Mucosa of rectum (tissue), 2 donors: ENCODE measurements around the gene PLEKHD1.
A peak's percentile ranks its signal among the peaks of the same experiment; 100 is the strongest.

ENCODE experiments used
- H3K27ac ChIP-seq, 2 donors: one replicate each; pipeline ENCODE4 v1.7.0; 2013; ENCODE audit warnings: inconsistent platforms in 2 of 2, low read depth in 2 of 2, low read length in 2 of 2
- H3K27me3 ChIP-seq, 2 donors: one replicate each; pipeline ENCODE4 v1.7.0; 2013; ENCODE audit warnings: low read length in 2 of 2; ENCODE audit not compliant: control insufficient read depth in 2 of 2, insufficient read depth in 2 of 2
- H3K36me3 ChIP-seq, 2 donors: one replicate each; pipeline ENCODE4 v1.7.0; 2013; ENCODE audit warnings: low read length in 2 of 2; ENCODE audit not compliant: control insufficient read depth in 2 of 2, insufficient read depth in 2 of 2
- H3K4me1 ChIP-seq, 2 donors: one replicate each; pipeline ENCODE4 v1.7.0; 2013; ENCODE audit warnings: low read length in 2 of 2, mild to moderate bottlenecking in 1 of 2; ENCODE audit not compliant: control insufficient read depth in 2 of 2, insufficient read depth in 2 of 2
- H3K4me3 ChIP-seq, 2 donors: one replicate each; pipeline ENCODE4 v1.7.0; 2013; ENCODE audit warnings: low read length in 2 of 2
- H3K9ac ChIP-seq, 2 donors: one replicate each; pipeline ENCODE4 v1.7.0; 2013; ENCODE audit warnings: low read length in 2 of 2, low read depth in 1 of 2, mild to moderate bottlenecking in 1 of 2
- H3K9me3 ChIP-seq, 2 donors: one replicate each; pipeline ENCODE4 v1.7.0; 2013; ENCODE audit warnings: low read length in 2 of 2; ENCODE audit not compliant: control insufficient read depth in 2 of 2
- donor health status: healthy.
- donor health status: Normal muscosa, but diverticular disease.

The PLEKHD1 gene

DNA sequence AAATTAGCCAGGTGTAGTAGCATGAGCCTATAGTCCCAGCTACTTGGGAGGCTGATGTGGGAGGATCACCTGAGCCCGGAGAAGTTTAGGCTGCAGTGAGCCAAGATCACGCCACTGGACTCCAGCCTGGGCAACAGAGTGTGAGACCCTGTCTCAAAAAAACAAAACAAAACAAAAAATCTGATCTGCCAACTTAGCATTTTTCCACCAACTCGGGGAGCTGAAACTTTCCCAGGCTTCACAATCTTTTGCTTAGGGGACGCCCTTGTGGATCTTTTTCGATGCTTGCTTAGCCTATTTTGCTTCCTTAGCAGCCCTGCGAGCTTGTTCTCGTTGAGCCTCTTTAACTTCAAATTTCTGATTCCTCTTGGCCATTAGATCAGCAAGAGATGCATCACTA is 76.3 kb downstream of the PLEKHD1 start:
- H3K27me3 ChIP-seq = peaks cover 21 to 24% of the 10 kb centered on the region in 2 donors

DNA sequence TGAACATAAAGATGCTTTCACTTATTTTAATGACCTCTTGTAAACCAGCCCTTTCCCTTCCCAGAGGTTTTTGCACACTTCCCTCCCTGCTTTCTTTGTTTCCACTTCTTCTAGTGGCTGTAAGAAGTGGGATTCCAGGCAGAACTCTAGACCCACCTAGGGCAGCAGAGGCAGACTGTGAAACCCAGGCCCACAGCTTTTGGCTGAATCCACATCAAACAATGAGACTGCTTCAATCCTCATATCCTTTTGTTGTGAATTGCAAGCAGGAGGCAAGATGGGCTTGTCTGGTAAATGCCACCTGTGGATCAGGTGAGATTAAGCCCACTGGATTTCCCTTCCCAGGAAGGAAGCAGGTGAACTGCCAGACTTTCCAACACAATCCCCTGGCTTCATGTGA is 77.4 kb downstream of the PLEKHD1 start:
- H3K9ac ChIP-seq = no peak overlapping the region
- H3K9me3 ChIP-seq = no peaks in the 10 kb centered on the region
- H3K4me1 ChIP-seq = no peaks in the 10 kb centered on the region
- H3K27me3 ChIP-seq = peaks cover 25 to 27% of the 10 kb centered on the region in 2 donors
- no peak overlapping the region for H3K4me3 ChIP-seq
- no peaks in the 10 kb centered on the region for H3K36me3 ChIP-seq
- no peak overlapping the region for H3K27ac ChIP-seq

More for the DNA sequence above, 76.3 kb downstream of the PLEKHD1 start:
- Histone ChIP-seq H3K9me3 (no peaks in the 10 kb centered on the region), H3K36me3 (no peaks in the 10 kb centered on the region), H3K4me1 (no peaks in the 10 kb centered on the region), H3K4me3 (no peak overlapping the region), H3K27ac (no peak overlapping the region), H3K9ac (no peak overlapping the region)

DNA sequence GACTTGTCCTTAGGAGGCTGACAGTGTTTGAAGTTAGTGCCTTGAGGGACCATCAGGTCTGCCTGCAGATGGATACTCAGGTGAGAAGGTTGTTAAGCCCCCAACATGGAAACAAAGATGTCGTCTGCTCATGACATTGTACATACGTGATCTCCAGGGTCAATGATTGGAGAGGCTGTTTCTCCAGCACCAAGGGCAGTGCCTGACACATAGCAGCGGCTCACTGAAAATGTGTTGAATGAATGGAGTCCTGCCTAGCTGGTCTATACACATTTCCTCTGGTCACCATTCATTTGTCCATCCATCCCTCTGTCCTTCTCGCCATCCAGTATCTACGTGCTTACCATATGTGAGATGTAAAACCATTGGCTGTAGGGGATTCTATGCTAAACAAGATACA is 83.0 kb downstream of the PLEKHD1 start:
- peaks cover 0 to 8% of the 10 kb centered on the region in 2 donors for H3K4me1 ChIP-seq
- H3K27me3 ChIP-seq = peaks cover 44 to 50% of the 10 kb centered on the region in 2 donors
- H3K27ac ChIP-seq = no peak overlapping the region
- H3K9me3 ChIP-seq = no peaks in the 10 kb centered on the region
- no peak overlapping the region for H3K4me3 ChIP-seq
- H3K9ac ChIP-seq = no peak overlapping the region
- H3K36me3 ChIP-seq = no peaks in the 10 kb centered on the region

DNA sequence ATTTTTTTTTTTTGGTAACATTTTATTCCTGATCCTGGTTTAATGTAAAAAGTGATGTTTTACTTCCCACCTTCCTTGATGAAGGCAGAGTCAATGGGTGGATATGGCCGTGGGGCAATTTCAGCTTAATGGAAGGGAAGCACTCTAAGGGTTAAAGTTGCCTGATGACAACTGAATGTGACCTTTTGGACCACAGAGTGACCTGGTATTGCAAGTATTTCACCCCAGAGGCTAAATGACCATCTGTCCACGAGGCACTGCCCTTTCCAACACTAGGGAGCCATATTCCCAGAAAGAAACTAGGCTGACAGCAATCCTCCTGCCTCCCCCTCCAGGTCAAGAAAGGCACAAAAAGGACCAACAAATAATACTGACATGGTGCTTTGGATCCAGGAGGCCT is 85.3 kb downstream of the PLEKHD1 start:
- no peaks in the 10 kb centered on the region for H3K9me3 ChIP-seq
- no peak overlapping the region for H3K4me3 ChIP-seq
- no peaks in the 10 kb centered on the region for H3K36me3 ChIP-seq
- H3K27me3 ChIP-seq = peaks cover 46 to 55% of the 10 kb centered on the region in 2 donors
- H3K9ac ChIP-seq = no peak overlapping the region
- H3K4me1 ChIP-seq = peaks cover 0 to 17% of the 10 kb centered on the region in 2 donors
- no peak overlapping the region for H3K27ac ChIP-seq

DNA sequence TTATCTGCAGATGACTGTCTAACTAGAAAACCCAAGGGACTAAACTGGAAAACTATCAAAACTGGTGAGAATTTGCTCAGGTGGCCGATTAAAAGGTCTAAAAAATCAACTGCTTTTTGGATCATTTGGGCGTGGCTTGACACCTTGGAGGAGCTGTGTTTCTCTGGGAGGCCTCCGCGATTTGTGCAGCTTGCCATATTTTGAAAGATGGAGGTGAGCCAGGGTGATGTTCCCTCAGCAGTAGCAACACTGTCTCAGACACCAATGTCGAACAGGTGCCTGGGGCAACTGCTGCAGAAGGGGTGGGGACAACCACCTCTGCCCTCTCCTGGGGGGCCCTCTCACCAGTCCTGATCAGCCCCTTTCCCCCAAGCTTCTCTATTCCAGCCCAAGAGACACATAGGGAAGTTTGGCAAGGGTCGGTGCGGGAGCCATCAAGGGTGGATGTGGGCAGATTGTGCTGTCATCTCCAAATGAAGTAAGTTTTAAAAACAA is 86.4 kb downstream of the PLEKHD1 start:
- Histone ChIP-seq H3K4me3 (no peak overlapping the region), H3K9me3 (no peaks in the 10 kb centered on the region), H3K4me1 (peaks cover 0 to 17% of the 10 kb centered on the region in 2 donors), H3K9ac (no peak overlapping the region), H3K36me3 (no peaks in the 10 kb centered on the region), H3K27me3 (peaks cover 42 to 50% of the 10 kb centered on the region in 2 donors), H3K27ac (no peak overlapping the region)

DNA sequence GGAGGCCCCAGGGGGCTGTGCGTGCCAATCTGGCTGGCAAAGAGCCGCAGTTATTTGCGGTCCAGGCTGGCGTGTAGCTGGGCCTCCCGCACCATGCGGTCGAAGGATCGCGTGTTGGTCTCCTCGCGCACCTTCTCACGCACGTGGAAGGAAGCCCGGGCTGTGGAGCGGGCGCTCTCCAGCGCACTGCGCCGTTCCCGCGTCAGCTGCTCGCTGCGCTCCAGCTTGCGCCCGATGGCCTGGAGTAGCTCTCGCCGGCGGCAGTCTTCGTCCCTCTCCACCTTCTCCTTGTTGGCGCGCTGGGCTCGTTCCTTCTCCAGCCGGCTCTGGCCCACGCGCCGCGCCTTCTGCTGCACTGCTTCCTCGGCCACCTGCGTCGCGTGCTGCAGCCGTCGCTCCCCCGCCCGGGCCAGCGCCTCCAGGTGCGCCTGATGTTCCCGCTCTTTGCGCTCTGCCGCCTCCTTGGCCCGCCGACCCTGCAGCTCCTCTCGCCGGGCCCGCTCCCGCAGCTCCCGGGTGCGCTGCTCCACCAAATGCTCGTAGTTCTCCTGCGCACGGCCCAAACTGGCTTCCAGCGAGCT is 87.0 kb downstream of the PLEKHD1 start:
- Histone ChIP-seq H3K4me3 (peak overlapping the region; percentile 23 to 25), H3K27ac (no peak overlapping the region)

DNA sequence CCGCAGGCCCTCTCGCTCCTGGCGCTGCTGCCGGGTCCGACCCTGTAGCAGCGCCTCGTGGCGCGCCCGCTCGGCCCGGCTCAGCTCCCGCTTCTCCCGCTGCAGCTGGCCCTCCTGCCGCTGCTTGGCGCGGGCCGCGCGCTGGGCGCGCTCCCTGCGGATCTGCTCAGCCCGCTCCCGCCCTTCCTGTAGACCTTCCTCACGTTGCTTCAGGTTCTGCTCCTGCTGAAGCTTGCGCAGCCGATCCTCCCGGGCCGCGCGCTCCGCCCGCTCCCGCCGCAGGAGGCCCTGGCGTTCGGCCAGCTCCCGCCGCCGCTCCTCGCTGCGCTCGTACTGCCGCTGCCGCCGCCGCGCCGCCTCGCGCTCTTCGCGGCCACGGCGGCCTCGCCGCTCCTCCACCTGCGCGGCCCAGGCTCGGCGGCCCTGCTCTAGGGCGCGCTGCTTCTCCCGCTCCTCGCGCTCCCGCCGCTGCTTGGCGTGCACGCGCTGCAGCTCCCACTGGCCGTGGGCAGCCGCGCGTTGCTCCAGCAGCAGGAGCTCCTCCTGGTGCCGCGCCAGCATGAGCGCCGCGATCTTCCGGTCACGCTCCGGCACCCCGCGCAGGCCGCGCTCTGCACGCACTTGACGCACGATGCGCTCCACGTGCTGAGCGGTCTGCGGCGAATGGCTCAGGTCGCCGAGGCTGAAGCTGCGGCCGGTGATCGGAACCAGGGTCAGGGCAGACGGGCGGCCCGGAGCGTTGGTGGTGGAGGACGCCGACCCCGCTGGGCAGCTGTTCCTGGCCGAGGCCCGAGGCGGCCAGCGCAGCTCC is 87.7 kb downstream of the PLEKHD1 start:
- Histone ChIP-seq H3K27ac (no peak overlapping the region), H3K36me3 (no peaks in the 10 kb centered on the region), H3K4me1 (peaks cover 0 to 17% of the 10 kb centered on the region in 2 donors), H3K9ac (no peak overlapping the region), H3K9me3 (no peaks in the 10 kb centered on the region), H3K4me3 (peak overlapping the region; percentile 23 to 25), H3K27me3 (peaks cover 46 to 49% of the 10 kb centered on the region in 2 donors)

More for the DNA sequence above, 87.0 kb downstream of the PLEKHD1 start:
- Histone ChIP-seq H3K36me3 (no peaks in the 10 kb centered on the region), H3K4me1 (peaks cover 0 to 17% of the 10 kb centered on the region in 2 donors), H3K9ac (no peak overlapping the region), H3K27me3 (peaks cover 43 to 48% of the 10 kb centered on the region in 2 donors), H3K9me3 (no peaks in the 10 kb centered on the region)

DNA sequence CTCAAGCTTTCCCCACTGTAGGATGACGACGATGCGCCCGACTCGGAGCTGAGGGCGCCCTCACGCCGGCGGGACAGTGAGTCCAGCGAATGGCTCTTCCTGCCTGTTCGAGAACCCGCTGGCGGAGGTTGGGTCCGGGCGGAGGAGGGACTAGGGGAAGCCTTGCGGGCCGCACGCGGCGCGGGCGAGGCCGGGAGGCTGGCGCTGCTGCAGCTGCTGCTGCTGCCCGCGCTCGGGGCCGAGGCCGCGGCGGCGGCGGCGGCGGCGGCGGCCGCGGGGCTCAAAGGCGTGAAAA is 88.3 kb downstream of the PLEKHD1 start:
- Histone ChIP-seq H3K36me3 (no peaks in the 10 kb centered on the region), H3K4me3 (no peak overlapping the region), H3K27ac (no peak overlapping the region), H3K27me3 (peaks cover 40 to 45% of the 10 kb centered on the region in 2 donors), H3K9ac (no peak overlapping the region), H3K4me1 (peaks cover 0 to 17% of the 10 kb centered on the region in 2 donors), H3K9me3 (no peaks in the 10 kb centered on the region)

DNA sequence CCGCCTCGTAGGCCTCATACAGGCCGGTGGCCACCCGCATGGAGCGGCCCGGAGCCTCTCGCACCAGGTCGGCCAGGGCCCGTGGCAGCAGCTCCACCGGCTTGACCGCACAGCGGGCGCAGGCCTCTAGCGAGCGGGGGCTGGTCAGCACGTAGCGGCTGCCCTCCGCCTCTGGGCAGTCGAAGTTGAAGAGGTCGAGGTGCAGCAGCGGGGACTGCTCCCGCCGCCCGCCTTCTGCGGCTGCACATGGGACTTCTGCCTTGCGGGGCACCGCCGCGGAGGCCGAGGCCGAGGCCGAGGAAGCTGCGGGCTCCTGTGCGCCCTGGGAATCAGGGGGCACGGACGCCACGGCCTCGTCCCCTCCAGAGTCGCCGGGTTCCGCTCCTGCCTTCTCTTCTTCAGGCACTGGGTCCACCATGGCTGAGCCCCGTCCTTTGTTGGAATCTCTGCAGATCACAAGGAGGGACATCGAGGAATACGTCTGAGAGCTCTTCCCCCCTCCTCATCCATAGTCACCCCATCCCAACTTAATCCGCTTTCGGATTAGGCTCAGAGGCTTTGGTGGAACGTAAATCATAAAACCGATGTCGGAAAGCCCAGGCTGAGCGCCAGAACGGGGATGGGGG is 88.8 kb downstream of the PLEKHD1 start:
- Histone ChIP-seq H3K4me1 (peaks cover 0 to 17% of the 10 kb centered on the region in 2 donors), H3K4me3 (peak overlapping the region in 1 of 2 donors; percentile 13), H3K27ac (no peak overlapping the region), H3K27me3 (peaks cover 36 to 45% of the 10 kb centered on the region in 2 donors), H3K9ac (no peak overlapping the region), H3K36me3 (no peaks in the 10 kb centered on the region), H3K9me3 (no peaks in the 10 kb centered on the region)

DNA sequence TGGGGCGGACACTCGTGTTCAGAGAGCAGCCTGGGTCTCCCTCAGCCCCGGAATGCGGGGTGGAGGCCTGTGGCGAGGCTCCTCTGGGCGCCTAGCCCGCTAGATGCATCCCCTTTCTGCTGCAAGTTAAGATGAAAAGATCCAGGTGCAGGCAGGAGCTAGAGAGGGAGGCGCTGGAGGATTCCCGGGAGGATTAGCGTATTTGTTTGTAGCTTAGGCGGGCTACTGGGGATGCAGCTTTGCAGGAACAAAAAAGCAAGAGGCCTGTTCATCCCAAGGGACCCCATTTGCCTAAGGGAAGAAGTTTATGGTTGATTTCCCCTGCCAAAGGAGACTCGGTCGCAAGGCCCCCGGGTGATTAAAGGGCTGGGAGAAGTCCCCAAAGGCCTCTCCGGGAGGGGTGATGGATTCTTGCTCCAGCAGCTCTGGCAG is 89.3 kb downstream of the PLEKHD1 start:
- Histone ChIP-seq H3K27ac (no peak overlapping the region), H3K4me3 (peak overlapping the region in 1 of 2 donors; percentile 13), H3K9ac (no peak overlapping the region), H3K4me1 (peaks cover 0 to 17% of the 10 kb centered on the region in 2 donors), H3K27me3 (peaks cover 36 to 45% of the 10 kb centered on the region in 2 donors), H3K9me3 (no peaks in the 10 kb centered on the region), H3K36me3 (no peaks in the 10 kb centered on the region)
